Mucosa of descending colon (tissue), 3 donors: ENCODE data around the gene FLOT2. TPM values are rescaled to one million over a fixed set of nuclear protein-coding genes. Genes with fewer than 3 reads are reported as not detected.

Experiments used
- ATAC-seq: fragments of 200-7000 bp; cut with Tn5 transposase; one replicate; pipeline ENCODE4 v1.9.1; 2020; ENCODE audit warnings: mild to moderate bottlenecking, moderate library complexity
- DNase-seq, 3 donors: peaks; one replicate each; pipeline ENCODE4 v3.0.0-alpha.2; 2020
- H3K36me3 ChIP-seq: fragments of 200-600 bp; one replicate; pipeline ENCODE4 v1.8.0; 2021; ENCODE audit warnings: low read depth, mild to moderate bottlenecking
- H3K4me1 ChIP-seq: fragments of 200-600 bp; one replicate; pipeline ENCODE4 v1.8.0; 2021; ENCODE audit warnings: low read depth, mild to moderate bottlenecking
- H3K4me3 ChIP-seq: fragments of 200-600 bp; one replicate; pipeline ENCODE4 v1.8.0; 2021; ENCODE audit warnings: mild to moderate bottlenecking
- H3K9me3 ChIP-seq: fragments of 200-600 bp; one replicate; pipeline ENCODE4 v1.8.0; 2021; ENCODE audit warnings: mild to moderate bottlenecking
- intact Hi-C, 2 donors: fragments of 100-400 bp; cut with DNase I in 1 of 2; cut with micrococcal nuclease in 1 of 2; formaldehyde crosslinking; loops; one replicate each; pipeline versions ENCODE4 v1.11.0 to v1.11.1; 2022; cut with DNase I, micrococcal nuclease
- total RNA-seq, 3 donors: library from RNA; stranded (reverse); fragmentation: NEBNext Ultra II Directional in 2 of 3; extraction: Animal tissue kit (Norgen Biotek cat#: 25700) in 2 of 3; gene quantifications; one replicate each; pipeline versions ENCODE4 v1.2.1 to v1.2.4, GENCODE V29; 2021 to 2023
- TF ChIP-seq, protein P1 (sequence below): fragments of 200-600 bp; IDR thresholded peaks from one replicate; pipeline ENCODE4 v1.8.0; 2022; ENCODE audit warnings: antibody characterized with exemption, mild to moderate bottlenecking
- donor health status: DM: no; HTN: no; CAD: no; lungs with moderate emphysema.
- donor health status: DM: no; HTN: no; CAD: no.
- donor health status: DM: no; HTN: yes; CAD: no.

The FLOT2 gene
- total RNA-seq, 3 donors from 2014 or later = 87.9 to 98.0 (median 89.8) TPM

DNA sequence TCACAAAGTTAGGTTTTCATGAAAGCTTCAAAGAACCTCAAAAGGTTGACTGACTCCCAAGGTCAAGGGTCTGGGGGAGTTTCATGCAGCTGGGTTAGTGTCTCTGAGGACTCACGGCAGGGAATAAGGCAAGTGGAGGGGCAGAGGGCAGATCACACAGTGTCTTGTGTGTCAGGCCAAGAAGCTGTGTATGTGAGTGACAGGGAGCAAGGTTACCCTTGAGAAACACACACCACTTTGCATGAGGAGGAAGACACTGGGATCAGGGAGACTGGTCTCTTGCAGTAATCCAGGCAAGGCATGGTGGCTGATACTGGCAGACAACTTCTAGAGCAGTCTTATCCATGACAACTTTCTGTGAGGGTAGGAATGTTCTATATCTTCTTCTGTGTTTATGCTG is 6.3 kb downstream of the FLOT2 start:
- Histone ChIP-seq H3K9me3 (no peaks in the 10 kb centered on the region), H3K4me3 (no peak overlapping the region), H3K4me1 (peaks cover 19% of the 10 kb centered on the region), H3K36me3 (no peaks in the 10 kb centered on the region)
- TF ChIP-seq, protein P1, sequence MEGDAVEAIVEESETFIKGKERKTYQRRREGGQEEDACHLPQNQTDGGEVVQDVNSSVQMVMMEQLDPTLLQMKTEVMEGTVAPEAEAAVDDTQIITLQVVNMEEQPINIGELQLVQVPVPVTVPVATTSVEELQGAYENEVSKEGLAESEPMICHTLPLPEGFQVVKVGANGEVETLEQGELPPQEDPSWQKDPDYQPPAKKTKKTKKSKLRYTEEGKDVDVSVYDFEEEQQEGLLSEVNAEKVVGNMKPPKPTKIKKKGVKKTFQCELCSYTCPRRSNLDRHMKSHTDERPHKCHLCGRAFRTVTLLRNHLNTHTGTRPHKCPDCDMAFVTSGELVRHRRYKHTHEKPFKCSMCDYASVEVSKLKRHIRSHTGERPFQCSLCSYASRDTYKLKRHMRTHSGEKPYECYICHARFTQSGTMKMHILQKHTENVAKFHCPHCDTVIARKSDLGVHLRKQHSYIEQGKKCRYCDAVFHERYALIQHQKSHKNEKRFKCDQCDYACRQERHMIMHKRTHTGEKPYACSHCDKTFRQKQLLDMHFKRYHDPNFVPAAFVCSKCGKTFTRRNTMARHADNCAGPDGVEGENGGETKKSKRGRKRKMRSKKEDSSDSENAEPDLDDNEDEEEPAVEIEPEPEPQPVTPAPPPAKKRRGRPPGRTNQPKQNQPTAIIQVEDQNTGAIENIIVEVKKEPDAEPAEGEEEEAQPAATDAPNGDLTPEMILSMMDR = no peak
- ATAC-seq = no peak
- intact Hi-C loops = no loop called here
- DNase-seq = no peak

DNA sequence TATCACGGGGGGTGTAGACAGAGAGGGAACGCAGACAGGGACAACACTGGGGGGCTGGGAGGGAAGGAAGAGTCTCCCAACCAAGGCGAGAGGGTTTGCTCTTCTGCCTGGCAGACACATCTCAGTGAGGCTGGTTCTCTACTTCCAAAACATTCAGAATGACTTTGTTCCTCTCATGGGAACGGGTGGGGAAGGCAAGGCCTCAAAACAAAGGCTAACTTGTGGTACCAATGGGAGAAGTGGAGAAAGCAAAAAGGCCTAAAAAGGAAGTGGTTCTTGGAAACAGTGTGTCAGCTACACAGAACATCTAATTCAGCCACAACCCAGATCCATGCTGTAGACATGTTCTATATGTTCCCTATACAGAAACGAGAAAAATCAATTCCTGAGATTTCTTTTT is 7.5 kb downstream of the FLOT2 start:
- ATAC-seq (no peak), DNase-seq (peak in 1 of 3 donors; percentile 5)
- H3K4me3 ChIP-seq = no peak overlapping the region
- H3K36me3 ChIP-seq = no peaks in the 10 kb centered on the region
- H3K9me3 ChIP-seq = no peaks in the 10 kb centered on the region
- TF ChIP-seq, protein P1 = no peak
- intact Hi-C loops = no loop called here
- H3K4me1 ChIP-seq = peaks cover 17% of the 10 kb centered on the region

DNA sequence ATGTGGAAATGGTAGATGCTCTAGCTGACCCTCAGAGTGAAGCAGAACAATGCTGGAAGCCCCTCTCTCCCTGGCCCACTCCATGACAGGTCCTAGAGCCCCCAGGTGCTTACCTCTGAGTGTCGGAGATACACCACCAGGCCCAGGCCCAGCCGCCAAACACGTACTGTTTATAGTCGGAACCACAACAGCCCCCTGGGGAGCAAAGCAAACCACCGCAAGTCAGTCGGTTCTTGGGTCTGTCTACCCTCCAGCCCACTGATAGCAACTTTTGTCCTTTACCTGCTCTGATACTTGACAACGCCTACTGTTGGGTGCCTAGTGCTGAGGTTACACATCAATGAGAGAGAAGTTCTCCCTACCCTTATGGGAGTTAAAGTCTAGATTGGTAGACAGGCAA is 8.7 kb downstream of the FLOT2 start:
- intact Hi-C loops = no loop called here

DNA sequence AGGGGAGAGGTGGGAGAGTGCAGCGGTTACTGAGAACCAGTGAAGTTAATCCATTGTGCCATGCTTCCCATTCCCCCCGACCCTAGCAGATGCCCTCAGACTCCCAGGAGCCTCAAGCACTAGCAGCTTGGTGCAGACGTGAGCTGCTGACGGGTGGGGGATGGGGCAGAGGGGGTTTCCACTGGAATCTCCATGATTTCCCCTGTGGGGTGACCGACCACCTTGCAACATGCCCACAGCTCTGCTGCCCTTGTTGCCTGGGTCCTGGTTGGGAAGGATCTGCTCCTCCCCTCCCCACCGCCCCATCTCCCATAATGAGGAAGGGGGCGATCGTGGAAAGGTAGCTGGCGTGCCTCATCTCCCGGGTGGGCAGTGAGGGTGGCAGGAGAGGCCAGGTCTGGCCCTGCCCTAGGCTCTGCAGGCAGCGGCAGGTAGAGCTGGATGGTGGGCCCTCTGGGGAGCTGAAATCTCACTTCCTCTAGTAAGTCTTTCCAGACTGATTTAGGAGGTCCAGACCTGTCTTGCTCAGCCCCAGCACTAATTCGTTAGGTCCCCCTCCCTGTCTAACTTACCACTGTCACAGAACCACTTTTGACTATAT is 9.6 kb downstream of the FLOT2 start:
- peaks cover 4% of the 10 kb centered on the region for H3K4me1 ChIP-seq
- no peaks in the 10 kb centered on the region for H3K9me3 ChIP-seq
- no peak for DNase-seq
- no peaks in the 10 kb centered on the region for H3K36me3 ChIP-seq
- intact Hi-C loops = no loop called here
- no peak overlapping the region for H3K4me3 ChIP-seq
- ATAC-seq = no peak
- TF ChIP-seq, protein P1 = no peak

More for the DNA sequence above, 8.7 kb downstream of the FLOT2 start:
- H3K4me3 ChIP-seq = no peak overlapping the region
- H3K4me1 ChIP-seq = peaks cover 13% of the 10 kb centered on the region
- TF ChIP-seq, protein P1 = no peak
- no peaks in the 10 kb centered on the region for H3K36me3 ChIP-seq
- DNase-seq (peak in 1 of 3 donors; percentile 38), ATAC-seq (no peak)
- no peaks in the 10 kb centered on the region for H3K9me3 ChIP-seq

DNA sequence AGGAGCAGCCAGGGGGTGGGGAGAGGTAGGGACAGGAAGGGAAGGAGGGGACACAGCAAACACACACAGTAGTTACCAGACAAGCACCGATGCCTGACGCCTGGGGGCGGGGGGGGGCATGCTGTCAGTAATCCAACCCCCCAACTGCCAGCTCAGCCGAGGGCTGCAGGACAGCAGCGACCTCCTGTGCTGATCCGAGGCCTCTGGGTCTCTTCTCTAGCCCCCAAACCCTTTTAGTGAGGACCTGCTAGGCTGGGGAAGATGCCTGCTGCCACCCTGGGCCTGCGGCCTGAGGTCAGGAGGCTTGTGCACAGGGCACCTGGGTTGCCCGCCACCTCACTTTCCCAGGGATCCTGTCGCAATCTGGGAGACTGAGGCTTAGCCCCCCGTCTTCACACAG is 11.6 kb downstream of the FLOT2 start:
- intact Hi-C loops = no loop called here

More for the DNA sequence above, 11.6 kb downstream of the FLOT2 start:
- Histone ChIP-seq H3K4me3 (no peak overlapping the region), H3K4me1 (no peaks in the 10 kb centered on the region), H3K36me3 (no peaks in the 10 kb centered on the region), H3K9me3 (no peaks in the 10 kb centered on the region)
- no peak for DNase-seq
- TF ChIP-seq, protein P1 = no peak
- no peak for ATAC-seq
